ENCODE results near the gene NDUFAF3. TPM values are rescaled to one million over a fixed set of nuclear protein-coding genes. Genes with fewer than 3 reads are reported as not detected.

Gene NDUFAF3
- total and polyA plus RNA-seq, 4 donors: 28.6 to 107 (median 72.0) TPM

DNA sequence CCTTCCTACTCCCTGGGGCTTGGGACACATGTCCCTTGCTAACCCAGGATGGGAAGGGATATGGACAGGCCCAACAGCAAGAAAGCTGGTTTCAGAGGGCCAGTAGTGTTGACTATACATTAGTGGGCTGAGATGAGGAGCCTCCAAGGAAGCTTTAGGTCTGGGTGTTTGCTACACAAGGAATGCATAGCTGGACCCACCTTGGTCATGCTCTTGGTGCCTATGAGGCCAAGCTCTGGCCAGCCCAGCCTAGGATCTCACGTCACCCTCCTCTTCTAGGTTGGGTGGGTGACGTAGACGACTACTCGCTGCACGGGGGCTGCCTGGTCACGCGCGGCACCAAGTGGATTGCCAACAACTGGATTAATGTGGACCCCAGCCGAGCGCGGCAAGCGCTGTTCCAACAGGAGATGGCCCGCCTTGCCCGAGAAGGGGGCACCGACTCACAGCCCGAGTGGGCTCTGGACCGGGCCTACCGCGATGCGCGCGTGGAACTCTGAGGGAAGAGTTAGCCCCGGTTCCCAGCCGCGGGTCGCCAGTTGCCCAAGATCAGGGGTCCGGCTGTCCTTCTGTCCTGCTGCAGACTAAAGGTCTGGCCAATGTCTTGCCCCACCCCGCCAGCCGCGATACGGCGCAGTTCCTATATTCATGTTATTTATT, 15.4 kb upstream of the NDUFAF3 start:
- H3K9ac ChIP-seq (ENCODE audit: low read depth in 1 of 2, low read length in 2 of 2): peak overlapping the region; percentile 60 to 66
- H3K27me3 ChIP-seq (ENCODE audit: control insufficient read depth in 4 of 4, insufficient read depth in 4 of 4, low read length in 3 of 4): no peaks in the 10 kb centered on the region
- TF ChIP-seq HNF4A (conservative IDR thresholded peaks at IDR 0.05) (no peak), RAD21 (IDR thresholded peaks at IDR 0.05) (no peak), SP1 (IDR thresholded peaks at IDR 0.05) (no peak), EGR1 (IDR thresholded peaks at IDR 0.05; ENCODE audit: low read depth in 2 of 2) (no peak), NR2F2 (IDR thresholded peaks at IDR 0.05) (no peak), FOXA1 (IDR thresholded peaks at IDR 0.05) (no peak), JUND (IDR thresholded peaks at IDR 0.05) (no peak), TAF1 (conservative IDR thresholded peaks at IDR 0.05) (no peak), FOXA2 (IDR thresholded peaks at IDR 0.05) (no peak), GABPA (IDR thresholded peaks at IDR 0.05 in 1 of 2, conservative IDR thresholded peaks at IDR 0.05 in 1 of 2) (no peak), YY1 (IDR thresholded peaks at IDR 0.05) (no peak), HNF4G (IDR thresholded peaks at IDR 0.05) (no peak), RXRA (IDR thresholded peaks at IDR 0.05) (no peak)
- TF ChIP-seq, protein P1, sequence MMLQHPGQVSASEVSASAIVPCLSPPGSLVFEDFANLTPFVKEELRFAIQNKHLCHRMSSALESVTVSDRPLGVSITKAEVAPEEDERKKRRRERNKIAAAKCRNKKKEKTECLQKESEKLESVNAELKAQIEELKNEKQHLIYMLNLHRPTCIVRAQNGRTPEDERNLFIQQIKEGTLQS (IDR thresholded peaks at IDR 0.05): no peak
- TF ChIP-seq, protein P2, sequence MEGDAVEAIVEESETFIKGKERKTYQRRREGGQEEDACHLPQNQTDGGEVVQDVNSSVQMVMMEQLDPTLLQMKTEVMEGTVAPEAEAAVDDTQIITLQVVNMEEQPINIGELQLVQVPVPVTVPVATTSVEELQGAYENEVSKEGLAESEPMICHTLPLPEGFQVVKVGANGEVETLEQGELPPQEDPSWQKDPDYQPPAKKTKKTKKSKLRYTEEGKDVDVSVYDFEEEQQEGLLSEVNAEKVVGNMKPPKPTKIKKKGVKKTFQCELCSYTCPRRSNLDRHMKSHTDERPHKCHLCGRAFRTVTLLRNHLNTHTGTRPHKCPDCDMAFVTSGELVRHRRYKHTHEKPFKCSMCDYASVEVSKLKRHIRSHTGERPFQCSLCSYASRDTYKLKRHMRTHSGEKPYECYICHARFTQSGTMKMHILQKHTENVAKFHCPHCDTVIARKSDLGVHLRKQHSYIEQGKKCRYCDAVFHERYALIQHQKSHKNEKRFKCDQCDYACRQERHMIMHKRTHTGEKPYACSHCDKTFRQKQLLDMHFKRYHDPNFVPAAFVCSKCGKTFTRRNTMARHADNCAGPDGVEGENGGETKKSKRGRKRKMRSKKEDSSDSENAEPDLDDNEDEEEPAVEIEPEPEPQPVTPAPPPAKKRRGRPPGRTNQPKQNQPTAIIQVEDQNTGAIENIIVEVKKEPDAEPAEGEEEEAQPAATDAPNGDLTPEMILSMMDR (IDR thresholded peaks at IDR 0.05; ENCODE audit: low read depth, low read length, missing input control): no peak
- TF ChIP-seq, protein P3, sequence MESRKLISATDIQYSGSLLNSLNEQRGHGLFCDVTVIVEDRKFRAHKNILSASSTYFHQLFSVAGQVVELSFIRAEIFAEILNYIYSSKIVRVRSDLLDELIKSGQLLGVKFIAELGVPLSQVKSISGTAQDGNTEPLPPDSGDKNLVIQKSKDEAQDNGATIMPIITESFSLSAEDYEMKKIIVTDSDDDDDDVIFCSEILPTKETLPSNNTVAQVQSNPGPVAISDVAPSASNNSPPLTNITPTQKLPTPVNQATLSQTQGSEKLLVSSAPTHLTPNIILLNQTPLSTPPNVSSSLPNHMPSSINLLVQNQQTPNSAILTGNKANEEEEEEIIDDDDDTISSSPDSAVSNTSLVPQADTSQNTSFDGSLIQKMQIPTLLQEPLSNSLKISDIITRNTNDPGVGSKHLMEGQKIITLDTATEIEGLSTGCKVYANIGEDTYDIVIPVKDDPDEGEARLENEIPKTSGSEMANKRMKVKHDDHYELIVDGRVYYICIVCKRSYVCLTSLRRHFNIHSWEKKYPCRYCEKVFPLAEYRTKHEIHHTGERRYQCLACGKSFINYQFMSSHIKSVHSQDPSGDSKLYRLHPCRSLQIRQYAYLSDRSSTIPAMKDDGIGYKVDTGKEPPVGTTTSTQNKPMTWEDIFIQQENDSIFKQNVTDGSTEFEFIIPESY (IDR thresholded peaks at IDR 0.05): no peak
- TF ChIP-seq, protein P4, sequence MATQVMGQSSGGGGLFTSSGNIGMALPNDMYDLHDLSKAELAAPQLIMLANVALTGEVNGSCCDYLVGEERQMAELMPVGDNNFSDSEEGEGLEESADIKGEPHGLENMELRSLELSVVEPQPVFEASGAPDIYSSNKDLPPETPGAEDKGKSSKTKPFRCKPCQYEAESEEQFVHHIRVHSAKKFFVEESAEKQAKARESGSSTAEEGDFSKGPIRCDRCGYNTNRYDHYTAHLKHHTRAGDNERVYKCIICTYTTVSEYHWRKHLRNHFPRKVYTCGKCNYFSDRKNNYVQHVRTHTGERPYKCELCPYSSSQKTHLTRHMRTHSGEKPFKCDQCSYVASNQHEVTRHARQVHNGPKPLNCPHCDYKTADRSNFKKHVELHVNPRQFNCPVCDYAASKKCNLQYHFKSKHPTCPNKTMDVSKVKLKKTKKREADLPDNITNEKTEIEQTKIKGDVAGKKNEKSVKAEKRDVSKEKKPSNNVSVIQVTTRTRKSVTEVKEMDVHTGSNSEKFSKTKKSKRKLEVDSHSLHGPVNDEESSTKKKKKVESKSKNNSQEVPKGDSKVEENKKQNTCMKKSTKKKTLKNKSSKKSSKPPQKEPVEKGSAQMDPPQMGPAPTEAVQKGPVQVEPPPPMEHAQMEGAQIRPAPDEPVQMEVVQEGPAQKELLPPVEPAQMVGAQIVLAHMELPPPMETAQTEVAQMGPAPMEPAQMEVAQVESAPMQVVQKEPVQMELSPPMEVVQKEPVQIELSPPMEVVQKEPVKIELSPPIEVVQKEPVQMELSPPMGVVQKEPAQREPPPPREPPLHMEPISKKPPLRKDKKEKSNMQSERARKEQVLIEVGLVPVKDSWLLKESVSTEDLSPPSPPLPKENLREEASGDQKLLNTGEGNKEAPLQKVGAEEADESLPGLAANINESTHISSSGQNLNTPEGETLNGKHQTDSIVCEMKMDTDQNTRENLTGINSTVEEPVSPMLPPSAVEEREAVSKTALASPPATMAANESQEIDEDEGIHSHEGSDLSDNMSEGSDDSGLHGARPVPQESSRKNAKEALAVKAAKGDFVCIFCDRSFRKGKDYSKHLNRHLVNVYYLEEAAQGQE (IDR thresholded peaks at IDR 0.05): no peak
- TF ChIP-seq, protein P5, sequence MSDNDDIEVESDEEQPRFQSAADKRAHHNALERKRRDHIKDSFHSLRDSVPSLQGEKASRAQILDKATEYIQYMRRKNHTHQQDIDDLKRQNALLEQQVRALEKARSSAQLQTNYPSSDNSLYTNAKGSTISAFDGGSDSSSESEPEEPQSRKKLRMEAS (IDR thresholded peaks at IDR 0.05): no peak
- H3K9me3 ChIP-seq (ENCODE audit: control insufficient read depth in 4 of 4, low read length in 3 of 4): no peaks in the 10 kb centered on the region
- H3K4me1 ChIP-seq (ENCODE audit: control insufficient read depth in 4 of 4, insufficient read depth in 4 of 4, low read length in 3 of 4): peaks cover 6 to 31% (median 20%) of the 10 kb centered on the region in 4 donors
- WGBS: 6% methylated on average over 32 of the region's 32 CpGs
- peak overlapping the region; percentile 64 to 86 (median 69) for H3K4me3 ChIP-seq (ENCODE audit: low read depth in 1 of 3, low read length in 3 of 3)
- H3K27ac ChIP-seq (ENCODE audit: low read depth in 1 of 2, low read length in 2 of 2): peak overlapping the region; percentile 80 to 98
- DNase-seq (ENCODE audit: low spot score): no peak
- H3K36me3 ChIP-seq (ENCODE audit: control insufficient read depth in 4 of 4, insufficient read depth in 3 of 4, low read depth in 1 of 4, low read length in 3 of 4): peaks cover 0 to 2% (median under 1%) of the 10 kb centered on the region in 4 donors
